Measurements from ENCODE around the gene IMMP2L.

IMMP2L gene

GRCh38 chr7:110839866-110840265 is 722.4 kb downstream of the IMMP2L start:
- DNase-seq (ENCODE audit: low read depth in 2 of 3, low spot score in 2 of 3) = no peak

DNA sequence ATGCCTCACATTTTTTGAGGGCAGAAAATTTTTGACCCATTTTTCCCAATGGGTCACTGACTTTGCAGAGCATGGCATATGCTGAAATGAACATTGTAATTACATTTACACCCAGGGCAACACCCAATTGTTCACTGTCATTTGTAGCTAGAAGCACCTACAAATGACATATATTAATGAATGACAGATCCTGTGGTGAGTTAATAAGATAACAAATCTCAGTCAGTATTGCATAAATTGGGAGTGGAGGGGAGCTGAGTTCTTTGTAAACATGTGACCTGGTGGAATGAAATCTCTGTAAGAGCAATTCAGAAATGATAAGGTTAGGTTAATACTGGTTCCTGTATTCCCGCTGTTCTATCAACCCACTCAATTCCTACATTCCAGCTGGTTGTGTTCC is 726.4 kb downstream of the IMMP2L start:
- DNase-seq (ENCODE audit: low read depth in 2 of 3, low spot score in 2 of 3) = no peak

DNA sequence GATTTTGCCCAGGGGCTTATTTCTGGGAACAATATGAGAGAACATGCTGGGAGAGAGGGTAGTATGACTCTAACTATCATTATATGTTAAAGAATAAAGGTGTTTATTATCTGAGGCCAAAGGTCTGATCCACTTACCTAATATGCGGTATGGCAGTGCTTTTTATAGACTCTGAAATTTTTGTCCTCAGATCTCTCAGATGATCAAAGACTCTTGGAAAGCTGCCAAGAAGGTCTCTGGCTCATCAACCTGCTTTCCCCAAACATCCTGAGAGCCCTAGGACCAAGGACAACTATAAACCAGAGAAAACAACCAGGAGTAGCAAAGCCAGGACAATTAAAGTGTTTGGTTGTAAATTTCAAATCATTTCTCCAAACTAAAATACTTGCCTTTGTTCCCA is 727.1 kb downstream of the IMMP2L start:
- no peak for DNase-seq (ENCODE audit: low read depth in 2 of 3, low spot score in 2 of 3)

GRCh38 chr7:110831419-110831818 is 730.9 kb downstream of the IMMP2L start:
- DNase-seq (ENCODE audit: low read depth in 2 of 3, low spot score in 2 of 3) = no peak

DNA sequence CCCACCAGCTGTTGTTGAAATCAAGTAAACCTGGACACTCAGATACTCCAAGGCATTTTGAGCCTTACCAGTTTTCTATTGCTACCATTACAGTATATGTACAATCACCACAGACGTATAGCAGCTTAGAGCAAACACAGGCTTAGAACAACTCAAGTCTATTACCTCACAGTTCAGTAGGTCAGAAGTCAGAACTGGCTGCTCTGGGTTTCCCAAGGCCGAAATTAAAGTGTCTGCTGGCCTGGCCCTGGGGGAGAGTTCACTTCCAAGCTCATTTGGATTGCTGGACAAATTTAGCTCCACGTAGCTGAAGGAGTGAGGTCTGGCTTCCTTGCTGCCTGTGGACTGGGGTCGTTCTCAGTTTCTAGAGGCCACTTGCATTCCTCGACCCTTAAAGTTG is 731.5 kb downstream of the IMMP2L start:
- no peak for DNase-seq (ENCODE audit: low read depth in 2 of 3, low spot score in 2 of 3)

GRCh38 chr7:110827936-110828335 is 734.4 kb downstream of the IMMP2L start:
- DNase-seq (ENCODE audit: low read depth in 2 of 3, low spot score in 2 of 3) = no peak

GRCh38 chr7:110827287-110827855 is 734.9 kb downstream of the IMMP2L start:
- no peak for DNase-seq (ENCODE audit: low read depth in 2 of 3, low spot score in 2 of 3)

DNA sequence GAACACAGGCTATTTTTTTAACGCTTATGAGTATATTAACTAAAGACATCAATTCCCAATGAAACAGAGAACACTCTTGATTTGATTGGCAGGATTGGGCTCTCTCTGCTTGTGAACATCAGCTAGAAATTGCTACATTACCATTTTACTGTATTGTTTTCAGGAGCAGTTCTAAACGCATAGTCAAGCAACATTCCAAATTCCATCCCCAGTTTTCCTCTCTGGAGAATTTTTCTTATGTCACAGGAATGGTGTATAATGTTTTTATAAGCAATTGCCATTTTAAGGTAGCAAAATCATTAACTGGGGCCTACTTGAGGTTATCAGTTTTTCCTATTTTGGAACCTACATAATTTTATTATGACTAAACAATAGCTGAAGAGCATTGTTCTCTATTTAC is 748.3 kb downstream of the IMMP2L start:
- DNase-seq (ENCODE audit: low read depth in 2 of 3, low spot score in 2 of 3) = no peak

- no peak for DNase-seq (ENCODE audit: low read depth in 2 of 3, low spot score in 2 of 3)
Observed at GRCh38 chr7:110809832-110810231, 752.5 kb downstream of the IMMP2L start.

DNA sequence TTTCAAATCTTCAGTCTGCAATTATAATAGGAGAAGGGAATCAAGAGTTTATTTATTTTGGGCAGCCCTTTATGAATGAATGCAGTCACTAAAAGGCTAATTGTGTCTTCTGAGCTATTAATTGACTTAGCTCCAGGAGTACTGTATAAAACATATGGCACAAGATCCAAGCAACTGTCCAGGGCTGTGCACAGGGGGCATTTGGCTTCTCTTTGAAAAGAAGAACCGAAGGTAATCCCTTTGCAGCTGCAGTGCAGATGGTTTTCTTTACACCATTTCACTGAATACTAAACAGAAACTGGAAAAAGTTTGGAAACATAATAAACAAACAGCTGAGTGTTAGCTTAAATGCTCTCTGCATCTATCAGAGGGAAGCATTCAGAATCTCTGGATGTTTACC is 753.9 kb downstream of the IMMP2L start:
- no peak for DNase-seq (ENCODE audit: low read depth in 2 of 3, low spot score in 2 of 3)

DNA sequence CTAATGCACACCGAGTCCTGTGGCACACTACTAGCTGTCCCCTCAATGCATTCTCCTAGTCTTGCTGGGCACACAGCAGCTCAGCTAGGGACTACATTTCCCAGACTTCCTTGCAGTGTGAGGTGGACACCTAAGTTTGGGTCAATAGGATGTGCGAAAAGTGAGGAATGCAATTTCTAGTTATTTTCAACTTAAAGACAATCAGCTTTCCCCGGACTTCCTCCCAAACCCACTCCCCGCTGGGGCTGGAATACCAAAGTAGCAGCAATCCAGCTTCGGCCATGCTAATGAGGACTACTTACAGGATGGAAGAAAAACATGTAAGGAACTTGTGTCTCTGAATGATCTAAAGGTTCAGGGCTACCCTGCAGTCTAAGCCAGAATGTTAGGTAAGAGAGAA is 757.8 kb downstream of the IMMP2L start:
- DNase-seq (ENCODE audit: low read depth in 2 of 3, low spot score in 2 of 3) = no peak

GRCh38 chr7:110803602-110804143 is 758.6 kb downstream of the IMMP2L start:
- no peak for DNase-seq (ENCODE audit: low read depth in 2 of 3, low spot score in 2 of 3)

GRCh38 chr7:110801502-110801901 is 760.8 kb downstream of the IMMP2L start:
- DNase-seq (ENCODE audit: low read depth in 2 of 3, low spot score in 2 of 3) = no peak

- DNase-seq (ENCODE audit: low read depth in 2 of 3, low spot score in 2 of 3) = no peak
Observed at GRCh38 chr7:110800984-110801383, 761.3 kb downstream of the IMMP2L start.

- no peak for DNase-seq (ENCODE audit: low read depth in 2 of 3, low spot score in 2 of 3)
Observed at GRCh38 chr7:110797656-110798055, 764.6 kb downstream of the IMMP2L start.

- no peak for DNase-seq (ENCODE audit: low read depth in 2 of 3, low spot score in 2 of 3)
Observed at GRCh38 chr7:110790992-110791391, 771.3 kb downstream of the IMMP2L start.

DNA sequence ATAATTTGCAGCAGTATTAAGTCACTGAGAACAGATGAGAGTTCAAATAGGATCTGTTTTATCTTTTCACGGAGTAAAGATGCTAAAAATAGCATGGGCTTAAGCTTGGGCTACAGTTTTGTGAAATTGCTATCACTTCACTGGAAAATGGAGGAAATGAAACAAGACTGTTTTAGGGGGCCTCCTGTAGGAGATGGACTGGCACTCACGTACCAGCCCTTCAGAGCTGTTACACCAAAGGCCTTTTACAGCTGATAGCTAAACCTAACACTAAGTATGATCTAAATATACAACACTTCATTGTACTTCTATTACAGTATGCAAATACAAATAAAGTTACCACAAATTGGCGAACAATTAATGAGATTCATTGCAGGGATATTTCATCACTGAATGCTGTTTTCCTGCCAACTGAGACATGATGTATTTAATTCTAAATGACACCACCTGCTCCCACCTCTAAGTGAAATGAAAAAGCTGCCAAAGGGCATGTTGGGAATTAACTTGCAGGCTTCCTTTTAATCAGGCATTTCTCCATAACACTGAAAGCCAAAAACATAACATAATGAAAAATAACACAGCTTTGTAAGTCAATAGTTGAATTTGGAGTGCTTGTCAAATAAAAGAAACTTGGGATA is 775.8 kb downstream of the IMMP2L start:
- DNase-seq (ENCODE audit: low read depth in 2 of 3, low spot score in 2 of 3) = no peak

- no peak for DNase-seq (ENCODE audit: low read depth in 2 of 3, low spot score in 2 of 3)
Observed at GRCh38 chr7:110784749-110785148, 777.5 kb downstream of the IMMP2L start.

DNA sequence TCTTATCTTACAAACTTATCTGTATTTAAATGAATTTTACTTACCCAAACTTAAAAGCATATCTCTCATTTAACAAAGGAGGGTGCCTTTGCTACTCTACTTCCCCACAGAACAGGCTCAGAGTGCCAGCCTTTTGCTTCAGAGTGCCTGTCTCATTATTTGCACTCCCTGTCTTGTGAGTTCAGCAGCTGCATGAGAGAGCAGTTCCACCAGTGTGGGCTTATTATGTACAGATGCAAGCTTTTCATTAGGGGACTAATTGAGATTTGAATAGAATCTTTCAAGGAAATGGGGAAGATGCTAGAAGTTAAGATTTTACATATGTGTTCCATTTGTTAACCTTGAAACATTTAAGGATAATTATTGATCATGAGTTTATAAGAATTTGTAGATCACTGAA is 781.6 kb downstream of the IMMP2L start:
- DNase-seq (ENCODE audit: low read depth in 2 of 3, low spot score in 2 of 3) = no peak

DNA sequence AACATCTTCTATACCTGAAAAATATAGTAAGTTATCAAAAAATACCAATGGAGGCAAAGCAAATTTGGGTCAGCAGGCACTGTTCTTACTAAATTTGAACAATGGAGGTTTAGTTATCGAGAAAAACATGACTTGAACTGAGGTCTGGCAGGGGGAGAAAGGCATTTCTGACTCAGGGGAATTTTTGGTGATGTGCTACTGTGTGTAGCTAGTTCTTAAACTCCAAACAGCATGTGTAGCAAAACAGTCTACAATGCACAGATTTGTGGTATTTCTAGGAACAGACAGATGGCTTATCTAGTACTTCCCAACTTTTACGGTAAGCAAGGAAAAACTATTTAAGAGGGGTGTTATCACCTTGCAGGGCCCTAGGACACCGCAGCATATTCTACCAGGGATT is 783.0 kb downstream of the IMMP2L start:
- DNase-seq (ENCODE audit: low read depth in 2 of 3, low spot score in 2 of 3) = no peak

DNA sequence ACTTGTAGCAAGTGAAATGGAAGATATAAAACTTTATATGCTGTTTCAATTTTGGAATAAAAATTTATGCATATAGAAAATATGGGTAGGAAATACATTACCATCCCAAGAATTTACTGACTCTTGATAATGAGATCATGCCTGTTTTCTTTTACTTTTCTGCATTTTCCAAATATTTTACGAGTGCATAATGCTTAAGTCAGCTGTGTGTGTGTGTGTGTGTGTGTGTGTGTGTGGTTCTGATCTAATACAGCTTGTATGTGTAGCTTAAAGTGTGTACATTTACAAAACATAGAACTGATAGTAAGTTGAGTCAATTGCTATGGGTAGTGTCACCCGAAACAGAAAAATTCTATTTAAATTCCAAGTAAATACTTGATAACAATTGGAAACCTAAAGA is 787.2 kb downstream of the IMMP2L start:
- DNase-seq (ENCODE audit: low read depth in 2 of 3, low spot score in 2 of 3) = no peak

DNA sequence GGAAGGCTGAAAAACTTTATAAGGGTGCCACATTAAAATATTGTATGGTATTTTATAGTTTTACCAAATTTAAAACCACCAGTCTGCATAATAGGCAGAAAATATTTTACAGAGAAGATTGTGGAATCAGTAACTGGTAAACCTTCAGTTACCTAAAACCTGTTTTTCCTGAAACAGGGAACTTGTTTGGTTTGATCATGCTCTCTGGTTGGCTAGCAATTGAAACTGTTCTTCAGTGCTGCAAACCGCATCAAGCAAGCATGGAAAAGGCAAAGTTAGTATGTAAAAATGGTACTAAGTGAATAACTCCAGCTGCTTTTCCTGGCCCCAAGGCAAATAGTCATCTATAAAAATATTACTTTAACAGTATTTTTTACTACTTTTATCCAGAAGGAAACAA is 788.2 kb downstream of the IMMP2L start:
- DNase-seq (ENCODE audit: low read depth in 2 of 3, low spot score in 2 of 3) = no peak

DNA sequence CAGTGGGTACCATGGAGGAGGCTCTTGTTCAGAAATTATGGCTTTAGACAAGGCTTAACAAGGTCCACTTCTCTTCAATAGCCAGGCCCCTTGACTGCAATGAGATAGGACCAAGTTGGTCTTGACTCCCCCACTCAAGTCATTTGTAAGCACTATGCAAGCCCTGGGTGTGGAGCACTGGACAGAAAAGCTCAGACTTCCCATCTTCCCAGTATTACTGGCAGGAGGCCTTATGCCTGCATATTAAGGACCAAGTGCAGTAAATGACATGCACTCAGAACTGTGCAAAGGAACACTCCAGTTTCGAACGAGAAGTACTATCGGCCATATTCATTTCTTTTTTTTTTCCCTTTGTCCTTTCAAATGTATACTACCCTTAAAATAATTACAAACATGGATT is 789.7 kb downstream of the IMMP2L start:
- no peak for DNase-seq (ENCODE audit: low read depth in 2 of 3, low spot score in 2 of 3)

Measured in activated CD8-positive, alpha-beta memory T cell treated with anti-CD3 and anti-CD28 coated beads for 48 hours (primary cell).